Hematopoietic multipotent progenitor cell treated with erythropoietin and hydrocortisone succinate and interleukin-3 and kit ligand, for 6 days (in vitro differentiated cells): ENCODE results near the gene ARRDC2.
A peak's percentile ranks its signal among the peaks of the same experiment; 100 is the strongest.
"Not testable (repeated sequence)": the region's sequence is repeated elsewhere in the genome, so short reads cannot be mapped to it uniquely, and the experiment has no call there.

Experiments
- DNase-seq: peaks from one replicate; pipeline ENCODE4 v3.0.0-alpha.2; 2015

Gene ARRDC2

GRCh38 chr19:18017275-18018083 lies 9.5 kb downstream of the ARRDC2 start:
- no peak for DNase-seq

- DNase-seq: peak; percentile 40
These were observed 12.5 kb downstream of the ARRDC2 start for GRCh38 chr19:18020212-18021085.

- peak; percentile 76 for DNase-seq
These were observed 13.3 kb downstream of the ARRDC2 start for GRCh38 chr19:18021121-18021755.

DNA sequence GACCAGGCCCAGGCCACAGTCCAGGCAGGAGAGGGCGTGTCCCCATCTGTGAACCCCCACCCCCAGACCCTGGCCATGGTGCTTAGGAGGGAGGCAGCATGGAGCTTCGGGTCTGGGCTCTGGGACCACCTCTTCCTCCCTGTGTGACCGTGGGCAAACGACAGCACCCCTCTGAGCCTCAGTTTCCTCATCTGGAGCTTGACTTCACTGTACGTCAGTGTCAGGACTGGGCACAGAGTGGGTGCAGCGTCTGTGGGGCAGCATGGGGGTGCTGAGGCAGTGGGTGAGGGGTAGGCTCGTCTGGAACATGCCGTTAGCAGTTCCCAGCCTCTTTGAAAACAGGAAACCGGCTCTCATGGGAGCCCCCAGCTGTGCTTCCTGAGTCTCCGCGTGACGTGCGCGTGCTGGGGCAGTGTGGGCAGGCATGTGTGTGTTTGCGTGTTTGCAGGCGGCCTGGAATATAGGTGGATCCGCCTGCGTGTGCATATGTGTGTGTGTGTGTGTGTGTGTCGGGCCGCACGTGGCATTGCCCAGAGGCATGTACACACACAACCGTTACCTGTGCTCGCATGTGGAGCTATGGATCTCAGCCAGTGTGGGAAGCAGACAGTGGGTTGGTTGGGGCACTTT lies 15.8 kb downstream of the ARRDC2 start:
- DNase-seq: peak; percentile 70

DNA sequence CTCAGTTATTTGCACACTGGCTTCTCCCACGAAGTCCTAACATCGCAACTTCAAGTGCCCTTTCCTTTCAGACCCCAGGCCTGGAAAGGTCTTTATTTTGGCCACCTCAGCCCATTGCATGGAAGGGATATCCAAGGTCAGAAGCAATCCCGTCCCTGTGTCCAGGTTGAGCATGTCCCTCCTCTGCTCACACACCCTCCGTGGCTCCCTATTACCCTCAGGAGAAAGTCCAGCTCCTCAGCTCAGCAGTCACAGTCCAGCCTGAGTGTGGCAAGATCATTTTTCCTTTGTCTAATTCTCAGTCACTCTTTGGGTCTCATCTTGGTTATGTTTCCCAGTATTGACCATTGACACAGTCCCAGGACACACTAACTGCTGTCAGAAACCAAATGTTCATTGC lies 19.2 kb downstream of the ARRDC2 start:
- no peak for DNase-seq

- DNase-seq: peak; percentile 72
These were observed 21.8 kb downstream of the ARRDC2 start for GRCh38 chr19:18029617-18030338.

DNA sequence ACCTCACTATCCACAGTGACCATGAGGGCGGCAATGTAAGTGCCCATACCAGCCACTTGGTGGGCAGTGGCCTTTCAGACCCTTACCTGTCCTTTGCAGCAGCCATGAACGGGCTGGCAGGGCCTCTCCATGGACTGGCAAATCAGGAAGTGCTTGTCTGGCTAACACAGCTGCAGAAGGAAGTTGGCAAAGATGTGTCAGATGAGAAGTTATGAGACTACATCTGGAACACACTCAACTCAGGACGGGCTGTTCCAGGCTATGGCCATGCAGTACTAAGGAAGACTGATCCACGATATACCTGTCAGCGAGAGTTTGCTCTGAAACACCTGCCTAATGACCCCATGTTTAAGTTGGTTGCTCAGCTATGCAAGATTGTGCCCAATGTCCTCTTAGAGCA lies 23.4 kb downstream of the ARRDC2 start:
- peak; percentile 29 for DNase-seq

- not testable (repeated sequence) for DNase-seq
These were observed 24.1 kb downstream of the ARRDC2 start for GRCh38 chr19:18032102-18032501.

- no peak for DNase-seq
These were observed 33.1 kb downstream of the ARRDC2 start for GRCh38 chr19:18041054-18041453.

GRCh38 chr19:18043676-18044075 lies 35.7 kb downstream of the ARRDC2 start:
- no peak for DNase-seq

DNA sequence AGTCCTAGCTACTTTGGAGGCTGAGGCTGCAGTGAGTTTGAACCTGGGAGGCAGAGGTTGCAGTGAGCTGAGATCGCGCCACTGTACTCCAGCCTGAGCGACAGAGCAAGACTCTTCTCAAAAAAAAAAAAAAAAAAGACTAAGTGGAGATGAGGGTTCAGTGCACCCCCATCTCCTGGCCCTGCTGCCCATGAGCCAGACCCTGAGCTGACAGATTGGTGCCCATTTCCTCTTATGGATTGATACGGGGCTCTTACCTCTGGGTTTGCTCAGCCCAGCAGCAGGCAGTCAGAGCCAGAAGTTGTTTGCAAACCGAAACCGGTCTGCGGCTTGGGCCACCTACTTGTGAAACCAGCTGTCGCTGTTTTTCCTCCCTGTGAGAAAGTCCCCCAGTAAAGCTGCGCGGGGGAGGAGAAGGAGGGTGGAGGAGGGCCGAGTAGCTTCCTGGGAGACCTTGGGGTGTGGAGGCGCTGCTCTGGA lies 36.9 kb downstream of the ARRDC2 start:
- DNase-seq: peak; percentile 82

DNA sequence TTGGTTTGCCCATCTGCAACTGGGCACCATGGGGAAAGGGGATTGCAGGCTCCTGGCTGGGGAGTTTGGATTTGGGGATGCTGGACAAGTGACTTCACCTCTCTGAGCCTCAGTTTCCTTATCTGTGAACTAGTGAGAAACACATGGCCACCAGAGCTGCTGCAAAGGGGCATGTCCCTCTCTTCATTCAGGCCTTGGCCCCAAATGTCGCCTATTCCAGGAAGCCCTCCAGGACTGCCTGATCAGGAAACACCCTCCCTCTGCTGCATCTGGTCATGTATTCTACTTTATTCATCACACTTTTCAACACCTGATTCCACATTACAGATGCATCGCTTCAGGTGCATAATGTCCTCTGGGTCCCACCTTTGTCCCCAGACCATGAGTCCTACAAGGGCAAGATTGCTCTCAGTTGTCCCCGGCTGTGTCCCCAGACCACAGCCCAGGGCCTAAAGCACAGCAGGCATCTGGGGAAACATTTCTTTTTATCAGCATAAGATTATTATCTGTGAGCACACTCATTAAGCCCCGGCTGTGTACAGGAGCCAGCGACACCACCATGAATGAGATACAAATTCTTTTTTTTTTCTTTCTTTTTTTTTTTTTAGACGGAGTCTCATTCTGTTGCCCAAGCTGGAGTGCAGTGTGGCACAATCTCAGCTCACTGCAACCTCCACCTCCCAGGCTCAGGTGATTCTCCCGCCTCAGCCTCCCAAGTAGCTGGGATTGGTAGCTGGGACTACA lies 37.5 kb downstream of the ARRDC2 start:
- DNase-seq: no peak

GRCh38 chr19:18046059-18046718 lies 38.2 kb downstream of the ARRDC2 start:
- DNase-seq: no peak

DNA sequence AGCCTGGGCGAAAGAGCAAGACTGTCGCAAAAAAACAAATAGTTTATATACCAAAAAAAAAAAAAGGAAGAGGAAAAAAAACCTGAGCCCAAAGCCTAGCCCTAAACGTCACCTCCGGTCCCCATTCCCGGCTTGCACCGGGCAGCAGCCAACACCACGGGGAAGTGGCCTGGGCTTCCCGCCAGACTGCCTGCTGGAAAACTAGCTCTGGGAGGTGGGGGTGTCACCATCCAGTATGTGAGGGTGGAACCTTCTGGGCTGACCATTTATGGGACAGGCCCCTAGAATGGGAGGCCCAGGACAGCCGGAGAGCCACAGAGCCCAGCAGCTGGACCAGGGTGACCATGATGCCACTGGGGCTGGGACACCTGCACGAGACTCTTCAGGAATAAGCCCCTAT lies 41.4 kb downstream of the ARRDC2 start:
- DNase-seq: no peak

DNA sequence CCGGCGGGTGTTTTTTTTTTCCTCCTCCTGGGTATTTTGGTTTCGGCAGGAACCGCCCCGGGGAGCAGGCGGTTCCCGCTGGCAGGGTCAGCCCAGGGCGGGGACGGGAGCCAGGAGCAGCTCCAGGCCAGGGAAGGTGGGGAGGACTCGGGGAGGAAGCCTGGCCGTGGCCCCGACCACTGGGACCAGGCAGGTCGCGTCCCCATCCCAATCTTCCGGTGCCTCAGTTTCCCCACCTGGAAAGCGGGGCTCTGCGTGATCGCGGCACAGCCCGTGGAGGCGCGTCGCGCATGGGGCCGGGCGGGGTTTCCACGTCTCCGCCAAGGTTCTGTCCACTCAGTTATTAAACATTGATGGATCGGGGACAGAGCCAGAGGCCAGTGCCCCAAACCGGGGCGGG lies 43.9 kb downstream of the ARRDC2 start:
- no peak for DNase-seq

DNA sequence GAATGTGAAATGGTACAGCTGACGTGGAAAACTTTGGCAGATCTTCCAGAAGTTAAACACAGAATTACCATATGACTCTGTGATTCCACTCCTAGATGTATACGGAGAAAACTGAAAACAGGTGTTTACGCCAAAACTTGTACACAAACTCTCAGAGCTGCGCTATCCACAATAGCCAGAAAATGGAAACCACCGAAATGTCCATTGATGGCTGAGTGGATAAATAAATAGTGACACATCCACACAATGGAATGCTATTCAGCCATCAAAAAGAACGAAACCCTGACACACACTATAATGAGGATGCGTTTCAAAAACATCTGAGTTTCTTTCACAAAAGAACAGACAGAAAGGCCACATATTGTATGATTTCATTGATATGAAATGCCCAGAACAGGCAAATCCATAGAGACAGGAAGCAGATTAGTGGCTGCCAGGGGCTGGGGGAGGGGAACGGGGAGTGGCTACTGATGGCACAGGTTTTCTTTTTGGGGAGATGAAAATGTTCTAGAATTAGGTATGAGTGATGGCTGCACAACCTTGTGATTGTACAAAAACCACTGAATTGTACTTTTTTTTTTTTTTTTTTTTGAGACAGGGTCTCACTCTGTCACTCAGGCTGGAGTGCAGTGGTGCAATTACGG lies 45.7 kb downstream of the ARRDC2 start:
- DNase-seq: no peak

- DNase-seq: no peak
These were observed 48.0 kb downstream of the ARRDC2 start for GRCh38 chr19:18055967-18056366.

DNA sequence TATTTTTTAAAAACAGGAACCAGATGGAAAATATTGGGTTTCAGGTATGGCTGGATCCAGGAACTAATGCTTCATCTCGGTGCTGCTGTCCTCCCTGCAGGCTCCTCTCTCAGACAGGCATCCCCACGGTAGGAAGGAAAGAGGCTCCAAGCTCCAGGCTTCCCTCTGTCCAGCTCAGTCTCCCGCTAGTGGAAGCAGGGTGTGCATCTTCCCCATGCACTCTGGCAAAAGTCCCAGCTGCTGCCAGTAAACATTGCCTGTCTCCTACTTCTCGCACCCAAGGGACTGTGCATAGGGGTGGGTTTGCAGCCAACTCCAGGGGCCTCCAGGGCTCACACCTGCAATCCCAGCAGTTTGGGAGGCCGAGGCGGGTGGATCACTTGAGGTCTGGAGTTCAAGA lies 49.6 kb downstream of the ARRDC2 start:
- no peak for DNase-seq

DNA sequence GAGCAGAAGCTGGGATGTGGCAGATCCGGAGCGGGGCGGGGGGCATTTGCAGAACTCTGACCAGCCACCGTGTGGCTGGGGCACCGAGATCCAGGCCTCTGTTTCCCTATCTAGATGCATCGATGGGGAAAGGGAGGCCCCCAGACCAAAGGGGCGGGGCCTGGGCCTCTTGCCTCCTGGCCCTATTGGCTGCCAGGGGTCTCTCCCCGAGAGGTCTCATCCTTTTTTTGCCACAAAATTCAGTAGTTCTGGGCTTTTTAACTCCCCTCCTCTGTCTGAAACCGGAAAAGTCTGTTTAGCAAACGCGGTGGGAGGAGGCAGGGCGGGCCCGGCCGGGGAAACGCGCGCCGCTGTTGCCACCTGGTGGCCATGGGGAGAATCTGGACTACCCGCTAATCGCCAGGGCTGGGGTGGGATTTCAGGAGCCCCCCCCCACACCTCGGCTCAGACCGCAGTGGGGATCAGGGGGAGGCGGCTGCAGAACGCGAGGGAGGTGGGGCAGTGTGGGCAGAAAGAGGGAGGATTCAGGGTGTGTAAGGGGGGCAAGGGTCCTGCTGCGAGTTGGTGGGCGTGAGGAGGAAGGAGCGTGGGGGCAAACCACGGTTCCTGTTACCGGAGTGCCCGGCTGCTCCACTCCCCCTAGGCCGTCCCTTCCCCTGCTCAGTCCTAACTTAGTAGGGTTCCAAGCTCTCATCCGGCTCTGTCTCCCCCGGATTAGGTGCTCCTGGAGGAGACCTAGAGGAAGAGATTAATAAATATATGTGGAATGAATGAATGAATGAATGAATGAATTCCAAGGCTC lies 50.4 kb downstream of the ARRDC2 start:
- DNase-seq: peak; percentile 88
